WTC11 (cell line): ENCODE data around the gene PLD1.

Source experiments
- AFF4 ChIP-seq: sonication (generic); formaldehyde crosslinking; IDR thresholded peaks from 2 replicates; pipeline ENCODE4 v1.8.1; 2023; ENCODE audit warnings: mild to moderate bottlenecking, missing genetic modification reagents, borderline replicate concordance
- ATF3 ChIP-seq: sonication (generic); formaldehyde crosslinking; conservative IDR thresholded peaks from 2 replicates; pipeline ENCODE4 v1.8.1; 2022; ENCODE audit warnings: mild to moderate bottlenecking, missing genetic modification reagents
- CTCF ChIP-seq: fragments of 200-600 bp; IDR thresholded peaks from 2 replicates; pipeline ENCODE4 v1.8.0; 2022; ENCODE audit warnings: antibody characterized with exemption
- MXD4 ChIP-seq: fragments of 250-450 bp; sonication (Bioruptor Pico); IDR thresholded peaks from 2 replicates; pipeline ENCODE4 v1.8.0; 2021; ENCODE audit warnings: mild to moderate bottlenecking, moderate library complexity, borderline replicate concordance
- NFE2L1 ChIP-seq: sonication (generic); formaldehyde crosslinking; IDR thresholded peaks from 2 replicates; pipeline ENCODE4 v1.8.1; 2023; ENCODE audit warnings: missing genetic modification reagents
- NR1H2 ChIP-seq: sonication (generic); formaldehyde crosslinking; IDR thresholded peaks from 2 replicates; pipeline ENCODE4 v1.9.0; 2021; ENCODE audit warnings: mild to moderate bottlenecking, moderate library complexity, missing genetic modification reagents
- USF2 ChIP-seq: sonication (generic); formaldehyde crosslinking; IDR thresholded peaks from 2 replicates; pipeline ENCODE4 v1.8.1; 2023; ENCODE audit warnings: mild to moderate bottlenecking, missing genetic modification reagents, moderate library complexity

GRCh38 chr3:171817074-171817800 lies 7.0 kb upstream of the PLD1 start:
- TF ChIP-seq AFF4 = no peak
- TF ChIP-seq NFE2L1 (CRISPR knock-in tag) = no peak
- TF ChIP-seq CTCF = no peak
- TF ChIP-seq NR1H2 (CRISPR knock-in tag) = no peak
- no peak for TF ChIP-seq USF2
- no peak for TF ChIP-seq MXD4 (CRISPR knock-in tag)
- no peak for TF ChIP-seq ATF3
